SK-N-SH (cell line): ENCODE measurements around the gene FRMPD4. TPM values are rescaled to one million over a fixed set of nuclear protein-coding genes. Genes with fewer than 3 reads are reported as not detected.

Experiments used
- CTCF ChIA-PET: fragments of 300-600, 350-600 bp; formaldehyde crosslinking; extraction: SDS; loops from one replicate; lab custom pipeline; 2021; lab: Yijun Ruan, JAX
- POLR2A ChIA-PET: fragments of 350-600 bp; sonication (Branson Sonifier 250); formaldehyde crosslinking; extraction: SDS; loops from one replicate; lab custom pipeline; 2020; ENCODE audit warnings: antibody characterized with exemption, inconsistent platforms; lab: Yijun Ruan, JAX
- DNase-seq: peaks from one replicate; pipeline ENCODE4 v3.0.0; 2012
- H2AFZ ChIP-seq: fragments of 200-600 bp; sonication (generic); 2 replicates; pipeline ENCODE4 v1.8.1; 2016; ENCODE audit warnings: antibody characterized with exemption, mild to moderate bottlenecking, low read depth
- H3F3A ChIP-seq: fragments of 200-600 bp; sonication (generic); replicated peaks from 2 replicates; pipeline ENCODE3; 2016; ENCODE audit warnings: antibody characterized with exemption, mild to moderate bottlenecking; ENCODE audit not compliant: insufficient read depth
- H3K27ac ChIP-seq, 2 experiments: fragments of 200-500 bp in 1 of 2; fragments of 200-600 bp in 1 of 2; sonication (Bioruptor generic) in 1 of 2; sonication (generic), shearing (Covaris generic) in 1 of 2; 2 replicates each; pipeline versions ENCODE4 v1.5.1 to v1.6.1; 2014 to 2016; ENCODE audit warnings: low read depth in 2 of 2, inconsistent platforms in 1 of 2, low read length in 1 of 2, mild to moderate bottlenecking in 1 of 2, mixed read lengths in 1 of 2
- H3K27me3 ChIP-seq: fragments of 200-600 bp; sonication (generic), shearing (Covaris generic); 2 replicates; pipeline ENCODE4 v1.6.1; 2016; ENCODE audit warnings: mixed run types; ENCODE audit not compliant: insufficient read depth
- H3K36me3 ChIP-seq, 2 experiments: fragments of 200-500 bp in 1 of 2; fragments of 200-600 bp in 1 of 2; sonication (Bioruptor generic) in 1 of 2; sonication (generic) in 1 of 2; replicated peaks in 1 of 2; 2 replicates each; pipeline versions ENCODE3 to v1.5.1; 2014 to 2016; ENCODE audit warnings: low read length in 1 of 2, mild to moderate bottlenecking in 1 of 2; ENCODE audit not compliant: insufficient read depth in 2 of 2, control insufficient read depth in 1 of 2
- H3K4me1 ChIP-seq, 2 experiments: fragments of 200-500 bp in 1 of 2; fragments of 200-600 bp in 1 of 2; sonication (Bioruptor generic) in 1 of 2; sonication (generic), shearing (Covaris generic) in 1 of 2; 2 replicates each; pipeline versions ENCODE4 v1.5.1 to v1.6.1; 2014 to 2016; ENCODE audit warnings: low read depth in 1 of 2, low read length in 1 of 2, mixed run types in 1 of 2; ENCODE audit not compliant: insufficient read depth in 2 of 2, control insufficient read depth in 1 of 2
- H3K4me2 ChIP-seq: fragments of 200-600 bp; sonication (generic), shearing (Covaris generic); 2 replicates; pipeline ENCODE4 v1.6.1; 2017; ENCODE audit warnings: mixed run types
- H3K4me3 ChIP-seq, 2 experiments: fragments of 200-500 bp in 1 of 2; fragments of 200-600 bp in 1 of 2; sonication (Bioruptor generic) in 1 of 2; sonication (generic), shearing (Covaris generic) in 1 of 2; 2 replicates each; pipeline versions ENCODE4 v1.5.1 to v1.8.1; 2014 to 2016; ENCODE audit warnings: low read depth in 2 of 2, inconsistent platforms in 1 of 2, low read length in 1 of 2, mild to moderate bottlenecking in 1 of 2, mixed read lengths in 1 of 2, moderate library complexity in 1 of 2
- H3K79me2 ChIP-seq: fragments of 200-600 bp; sonication (generic); 2 replicates; pipeline ENCODE4 v1.8.1; 2017; ENCODE audit warnings: mild to moderate bottlenecking; ENCODE audit not compliant: insufficient read depth
- H3K9ac ChIP-seq: fragments of 200-600 bp; sonication (generic); 2 replicates; pipeline ENCODE4 v1.6.1; 2017; ENCODE audit warnings: mixed run types
- H3K9me2 ChIP-seq: fragments of 200-600 bp; sonication (generic); 2 replicates; pipeline ENCODE4 v1.6.1; 2017; ENCODE audit warnings: mixed run types
- H3K9me3 ChIP-seq: fragments of 200-600 bp; sonication (generic); 2 replicates; pipeline ENCODE4 v1.6.1; 2017; ENCODE audit warnings: mixed run types, mild to moderate bottlenecking, moderate library complexity
- H4K20me1 ChIP-seq: fragments of 200-600 bp; sonication (generic); 2 replicates; pipeline ENCODE4 v1.6.1; 2017; ENCODE audit warnings: mild to moderate bottlenecking, mixed run types; ENCODE audit not compliant: insufficient read depth
- CTCF ChIP-seq: fragments of 200-600 bp; sonication (generic); IDR thresholded peaks from 2 replicates; pipeline ENCODE4 v1.6.1; 2017; ENCODE audit warnings: antibody characterized with exemption, mild to moderate bottlenecking, moderate library complexity
- EP300 ChIP-seq, 2 experiments: IDR thresholded peaks; 2 replicates each; pipeline versions ENCODE4 v1.4.0 to v1.6.1; 2012; ENCODE audit warnings: borderline replicate concordance in 1 of 2, low read depth in 1 of 2, low read length in 1 of 2
- FOSL2 ChIP-seq: IDR thresholded peaks from 2 replicates; pipeline ENCODE4 v1.4.0; 2012; ENCODE audit warnings: low read depth, mild to moderate bottlenecking, moderate library complexity, borderline replicate concordance
- GABPA ChIP-seq: IDR thresholded peaks from 2 replicates; pipeline ENCODE4 v1.4.0; 2012; ENCODE audit warnings: low read depth, mild to moderate bottlenecking
- IRF3 ChIP-seq: fragments of 150-350 bp; IDR thresholded peaks from 2 replicates; pipeline ENCODE4 v1.6.1; 2016; ENCODE audit warnings: mild to moderate bottlenecking, low read depth, low read length
- JUND ChIP-seq: IDR thresholded peaks from 2 replicates; pipeline ENCODE4 v1.4.0; 2012
- MAX ChIP-seq: IDR thresholded peaks from 2 replicates; pipeline ENCODE4 v1.4.0; 2012; ENCODE audit warnings: low read depth
- MEF2A ChIP-seq: IDR thresholded peaks from 2 replicates; pipeline ENCODE4 v1.4.0; 2012; ENCODE audit warnings: low read depth, borderline replicate concordance
- RCOR1 ChIP-seq: fragments of 150-350 bp; IDR thresholded peaks from 2 replicates; pipeline ENCODE4 v1.6.1; 2017; ENCODE audit warnings: antibody characterized with exemption, low read length
- REST ChIP-seq: IDR thresholded peaks from 2 replicates; pipeline ENCODE4 v1.6.1; 2012; ENCODE audit warnings: mild to moderate bottlenecking, low read depth, low read length, moderate library complexity
- RXRA ChIP-seq: IDR thresholded peaks from 2 replicates; pipeline ENCODE4 v1.4.0; 2012; ENCODE audit warnings: low read depth, mild to moderate bottlenecking, borderline replicate concordance
- TAF1 ChIP-seq: IDR thresholded peaks from 2 replicates; pipeline ENCODE4 v1.6.1; 2012; ENCODE audit warnings: low read depth, mild to moderate bottlenecking, low read length, moderate library complexity, borderline replicate concordance
- YY1 ChIP-seq: IDR thresholded peaks from 2 replicates; pipeline ENCODE4 v1.4.0; 2012; ENCODE audit warnings: low read depth, mild to moderate bottlenecking
- ZBTB33 ChIP-seq: IDR thresholded peaks from 2 replicates; pipeline ENCODE4 v1.4.0; 2012; ENCODE audit warnings: low read depth, borderline replicate concordance
- WGBS: methylation state at CpG from one replicate; pipeline ENCODE4 v1.1.6; 2017; ENCODE audit warnings: low lambda C conversion rate; 5-methylcytosine and 5-hydroxymethylcytosine counted together
- polyA plus RNA-seq, 3 experiments: library from polyadenylated mRNA; depleted of rRNA; stranded (reverse); fragments of >200 nt; gene quantifications; 2 replicates each; pipeline ENCODE4 v1.2.3, GENCODE V29; 2012

FRMPD4 gene
- polyA plus RNA-seq, 1 of the 3 experiments (the other 2 are of a cell fraction): not detected

GRCh38 chrX:12469296-12469695 is 331.0 kb downstream of the FRMPD4 start (continued):
- TF ChIP-seq REST: no peak
- no peak for TF ChIP-seq MEF2A
- TF ChIP-seq YY1: no peak
- TF ChIP-seq, all 33 proteins: peak for 0

GRCh38 chrX:12471061-12471460 is 332.8 kb downstream of the FRMPD4 start:
- no peaks in the 10 kb centered on the region for H3K4me1 ChIP-seq
- TF ChIP-seq ZBTB33 (no peak), RCOR1 (no peak), JUND (no peak), MAX (no peak), EP300 (IDR thresholded peaks at IDR 0.05; ENCODE audit: borderline replicate concordance in 1 of 2, low read depth in 1 of 2, low read length in 1 of 2) (no peak), RXRA (no peak), IRF3 (no peak), TAF1 (no peak), FOSL2 (no peak), CTCF (no peak), GABPA (no peak)
- no peaks in the 10 kb centered on the region for H3F3A ChIP-seq
- no peaks in the 10 kb centered on the region for H4K20me1 ChIP-seq
- ChIA-PET CTCF (no interaction called here), POLR2A (no interaction called here)
- no peaks in the 10 kb centered on the region for H3K79me2 ChIP-seq
- no peak for DNase-seq
- no peaks in the 10 kb centered on the region for H3K9me2 ChIP-seq
- H3K4me3 ChIP-seq: no peak overlapping the region
- no peak overlapping the region for H3K27ac ChIP-seq
- no peaks in the 10 kb centered on the region; the same call in none of the 2 replicates for H3K27me3 ChIP-seq
- H3K36me3 ChIP-seq: no peaks in the 10 kb centered on the region
- H3K9ac ChIP-seq: no peak overlapping the region
- no peaks in the 10 kb centered on the region for H3K9me3 ChIP-seq
- WGBS: 2% methylated on average over 2 of the region's 2 CpGs
- no peak overlapping the region for H2AFZ ChIP-seq
- H3K4me2 ChIP-seq: no peak overlapping the region
